GM18868 (cell line): ENCODE data around the gene CCDC61.

Source experiments
- ATAC-seq: cut with Tn5 transposase; IDR thresholded peaks from one replicate; pipeline ENCODE4 v1.9.1; 2021; ENCODE audit warnings: mild to moderate bottlenecking, moderate library complexity; ENCODE audit not compliant: unreplicated experiment

CCDC61 gene

GRCh38 chr19:45994998-45995714 is at the start of gene CCDC61:
TSS of gene CCDC61 (plus strand) at chr19:45995467. CDS start at chr19:46003019, 7,552 bp downstream.
- peak; percentile 94 for ATAC-seq

- ATAC-seq = no peak
Measured at GRCh38 chr19:45947926-45948325, 47.3 kb upstream of the CCDC61 start.

GRCh38 chr19:45952341-45952685 is 43.0 kb upstream of the CCDC61 start:
- ATAC-seq = no peak

DNA sequence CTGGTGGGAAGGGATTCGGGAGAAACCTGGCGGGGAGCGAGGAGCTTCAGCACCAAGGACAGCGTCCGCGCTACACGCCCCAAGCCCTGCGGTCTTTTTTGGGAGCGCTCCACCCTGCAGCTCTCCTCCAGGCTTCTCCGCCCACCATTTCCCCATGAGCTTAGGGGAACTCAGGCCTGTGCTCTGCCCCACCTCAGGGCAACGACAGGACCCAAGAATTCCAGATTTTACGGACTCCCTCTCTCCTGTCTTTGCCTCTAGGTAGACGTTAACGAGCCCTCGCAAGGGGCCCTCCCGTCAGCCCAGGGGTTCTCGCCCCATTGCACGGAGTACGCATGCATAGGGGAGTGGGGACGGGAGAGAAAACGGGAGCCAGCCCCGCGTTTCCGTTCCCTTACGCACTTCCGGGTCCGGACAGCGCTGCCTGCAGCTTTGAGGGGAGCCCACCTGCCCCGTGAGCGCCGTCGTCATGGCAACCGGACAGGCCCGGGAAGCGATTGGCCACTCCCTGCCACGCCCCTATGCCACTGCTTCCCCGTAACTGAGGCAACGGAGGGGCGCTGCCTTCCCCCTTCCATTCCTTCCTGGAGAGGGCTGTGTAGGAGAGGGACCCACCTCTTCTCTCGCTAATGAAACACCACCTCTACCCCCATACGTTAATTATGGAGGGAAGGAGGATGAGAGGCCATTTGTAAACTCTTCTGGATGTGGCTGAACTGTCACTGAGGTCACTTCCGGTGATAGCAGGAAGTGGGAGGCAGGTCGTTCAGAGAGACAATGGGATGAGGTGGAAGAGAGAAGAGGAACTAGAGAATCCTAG is 42.4 kb upstream of the CCDC61 start:
- no peak for ATAC-seq

DNA sequence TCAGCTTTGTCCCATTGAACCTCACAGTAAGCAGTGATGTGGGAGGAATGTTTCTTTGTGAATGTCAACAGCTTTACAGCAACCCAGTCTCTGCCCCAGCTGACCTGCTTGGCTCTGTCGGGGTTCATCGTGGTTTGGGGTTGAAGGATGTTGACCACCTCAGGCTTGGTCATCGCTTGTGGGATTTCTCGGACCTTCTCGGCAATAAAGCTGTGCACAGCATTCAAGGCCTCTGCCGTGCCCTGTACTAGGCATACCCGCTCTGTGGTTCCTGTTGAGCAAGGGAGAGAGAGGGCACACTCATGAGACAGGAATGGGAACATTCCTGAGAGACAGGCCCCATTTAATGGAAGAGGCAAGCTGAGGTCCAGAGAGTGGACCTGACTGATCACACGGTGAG is 41.6 kb upstream of the CCDC61 start:
- ATAC-seq = no peak

DNA sequence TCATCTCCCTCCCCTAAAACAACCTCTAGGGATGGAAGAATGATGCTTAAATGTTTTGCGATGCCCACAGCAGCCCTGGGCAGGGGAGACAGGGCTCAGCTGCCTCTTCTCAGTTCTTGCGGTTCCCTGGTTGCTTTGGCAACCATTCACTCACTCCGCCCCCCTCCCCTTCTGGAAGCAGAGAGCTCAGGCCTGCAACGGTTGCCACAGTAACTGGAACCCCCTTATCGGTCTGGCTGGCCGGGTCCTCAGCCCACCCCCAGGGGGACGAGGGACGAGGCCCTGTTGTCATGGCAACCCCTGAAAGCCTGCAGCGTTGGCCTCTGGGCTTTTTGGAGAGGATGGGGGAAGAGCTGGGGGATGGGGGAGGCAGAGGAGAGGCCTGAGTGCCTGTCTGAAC is 41.1 kb upstream of the CCDC61 start:
- no peak for ATAC-seq

DNA sequence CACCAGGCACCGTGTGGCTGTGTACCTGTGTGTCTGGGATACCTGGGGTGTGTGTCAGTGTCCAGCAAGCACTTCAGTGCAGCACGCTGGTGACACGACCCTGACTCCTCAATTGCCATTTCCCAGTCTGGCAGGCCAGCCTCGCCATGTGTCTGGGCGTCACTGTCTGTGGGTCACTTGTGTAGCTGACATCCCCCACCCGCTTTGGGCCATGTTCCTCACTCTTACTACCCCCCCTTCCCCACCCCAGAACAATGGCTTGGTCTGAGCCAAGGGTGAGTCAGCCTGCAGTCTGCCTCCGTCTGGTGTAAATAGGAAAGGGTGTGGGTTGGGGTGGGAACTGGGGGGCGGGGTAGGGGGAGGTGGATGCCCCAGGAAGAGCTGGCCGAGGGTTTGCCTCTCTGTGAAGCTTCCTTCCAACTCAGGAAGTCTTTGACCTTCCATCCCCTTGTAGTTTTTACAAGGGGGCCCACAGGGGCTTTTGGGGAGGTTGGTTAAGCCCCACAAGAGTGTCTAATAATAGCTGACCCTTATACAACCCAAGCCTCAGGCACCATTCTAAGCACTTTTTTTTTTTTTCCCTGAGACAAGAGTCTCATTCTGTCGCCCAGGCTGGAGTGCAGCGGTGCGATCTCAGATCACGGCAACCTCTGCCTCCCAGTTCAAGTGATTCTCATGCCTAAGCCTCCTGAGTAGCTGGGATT is 39.2 kb upstream of the CCDC61 start:
- no peak for ATAC-seq

- ATAC-seq = no peak
Measured at GRCh38 chr19:45958320-45958719, 36.9 kb upstream of the CCDC61 start.

DNA sequence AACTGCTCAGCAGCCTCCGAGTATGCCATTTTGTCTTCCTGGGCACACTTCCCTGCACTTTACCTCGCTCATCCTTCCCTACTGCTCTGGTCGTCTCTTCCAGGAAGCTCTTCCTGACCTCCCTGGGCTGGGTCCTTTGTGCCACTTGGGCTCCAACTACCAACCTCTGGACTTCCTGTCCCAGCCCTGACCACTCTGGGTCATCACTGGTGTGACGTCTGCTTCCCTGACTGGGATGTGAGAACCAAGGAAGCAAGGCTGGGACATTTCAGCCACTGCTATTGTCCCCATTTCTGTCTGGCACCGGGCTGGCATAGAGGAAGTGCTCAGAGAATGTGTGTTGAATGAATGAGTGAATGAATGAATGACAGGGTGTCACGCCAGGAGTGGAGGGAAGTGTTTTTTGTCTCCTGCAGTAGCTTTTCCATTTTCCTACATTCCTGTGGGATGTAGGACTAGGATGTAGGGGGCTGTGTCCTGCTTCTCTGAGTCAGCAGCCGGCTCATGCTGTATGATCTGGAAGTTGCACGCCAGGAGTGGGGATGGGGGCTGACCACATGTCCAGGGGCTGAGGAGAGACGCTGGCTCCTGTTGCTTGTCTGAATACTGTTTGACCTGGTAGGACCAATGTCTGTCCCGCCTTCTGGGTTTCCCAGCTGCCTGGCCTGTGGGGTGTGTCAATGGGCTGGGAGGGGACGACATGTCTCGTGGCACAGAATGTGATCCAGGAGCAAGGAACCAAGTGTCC is 36.3 kb upstream of the CCDC61 start:
- no peak for ATAC-seq

GRCh38 chr19:45959517-45960025 is 35.7 kb upstream of the CCDC61 start:
- no peak for ATAC-seq

GRCh38 chr19:45960595-45961235 is 34.6 kb upstream of the CCDC61 start:
- no peak for ATAC-seq

- ATAC-seq = no peak
Measured at GRCh38 chr19:45962021-45962420, 33.2 kb upstream of the CCDC61 start.

GRCh38 chr19:45967246-45967645 is 28.0 kb upstream of the CCDC61 start:
- ATAC-seq = no peak

DNA sequence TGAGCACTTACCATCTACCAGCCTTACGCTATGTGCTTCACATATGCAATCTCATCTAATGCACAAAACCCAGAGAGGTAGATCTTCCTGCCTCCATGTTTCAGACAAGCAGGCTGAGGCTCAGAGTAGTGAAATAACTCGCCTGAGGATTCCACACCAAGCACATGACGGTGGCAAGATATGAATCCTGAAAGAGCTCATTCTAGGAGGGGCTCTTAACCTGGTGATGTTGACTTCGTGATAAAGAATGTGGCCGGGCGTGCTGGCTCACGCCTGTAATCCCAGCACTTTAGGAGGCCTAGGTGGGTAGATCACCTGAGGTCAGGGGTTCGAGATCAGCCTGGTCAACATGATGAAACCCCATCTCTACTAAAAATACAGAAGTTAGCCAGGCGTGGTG is 26.6 kb upstream of the CCDC61 start:
- no peak for ATAC-seq

- no peak for ATAC-seq
Measured at GRCh38 chr19:45969676-45970075, 25.6 kb upstream of the CCDC61 start.

- ATAC-seq = no peak
Measured at GRCh38 chr19:45971260-45971902, 23.9 kb upstream of the CCDC61 start.

DNA sequence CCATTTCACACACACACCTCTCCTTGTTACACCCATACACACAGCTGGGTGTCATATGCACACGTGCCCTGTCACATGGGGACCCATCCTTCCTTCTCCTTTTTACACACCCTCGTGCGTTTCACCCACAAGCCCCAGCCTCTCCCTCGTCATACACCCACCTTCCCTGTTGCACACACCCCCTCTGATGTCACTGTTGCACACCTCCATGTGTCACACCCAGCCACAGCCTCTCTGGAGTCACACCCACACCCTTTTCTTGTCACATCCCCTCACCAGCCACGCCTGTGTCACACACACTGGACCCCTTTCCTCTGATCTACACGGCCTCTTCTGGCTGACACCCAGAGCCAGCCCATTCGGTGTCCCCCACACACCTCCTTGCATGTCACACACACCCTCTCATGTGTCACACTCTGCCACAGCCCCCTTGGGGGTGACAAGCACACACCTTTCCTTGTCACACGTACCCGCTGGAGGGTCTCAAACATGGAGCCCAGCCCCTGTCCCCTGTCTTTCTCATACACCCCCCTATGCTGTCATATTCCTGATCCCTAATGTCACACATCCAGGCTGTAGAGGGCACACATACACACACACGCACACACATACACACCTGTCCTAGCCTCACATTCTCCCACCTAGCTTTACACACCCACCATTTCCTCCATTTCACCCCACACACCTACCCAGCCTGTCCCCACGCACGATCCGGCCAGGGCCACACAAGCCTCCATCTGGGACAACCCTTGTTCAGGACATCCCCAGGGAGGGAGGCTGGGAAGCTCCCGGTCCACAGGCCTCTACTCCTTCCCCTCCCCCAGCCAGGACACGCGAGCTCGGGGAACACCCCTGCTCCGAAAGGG is 23.0 kb upstream of the CCDC61 start:
- no peak for ATAC-seq

DNA sequence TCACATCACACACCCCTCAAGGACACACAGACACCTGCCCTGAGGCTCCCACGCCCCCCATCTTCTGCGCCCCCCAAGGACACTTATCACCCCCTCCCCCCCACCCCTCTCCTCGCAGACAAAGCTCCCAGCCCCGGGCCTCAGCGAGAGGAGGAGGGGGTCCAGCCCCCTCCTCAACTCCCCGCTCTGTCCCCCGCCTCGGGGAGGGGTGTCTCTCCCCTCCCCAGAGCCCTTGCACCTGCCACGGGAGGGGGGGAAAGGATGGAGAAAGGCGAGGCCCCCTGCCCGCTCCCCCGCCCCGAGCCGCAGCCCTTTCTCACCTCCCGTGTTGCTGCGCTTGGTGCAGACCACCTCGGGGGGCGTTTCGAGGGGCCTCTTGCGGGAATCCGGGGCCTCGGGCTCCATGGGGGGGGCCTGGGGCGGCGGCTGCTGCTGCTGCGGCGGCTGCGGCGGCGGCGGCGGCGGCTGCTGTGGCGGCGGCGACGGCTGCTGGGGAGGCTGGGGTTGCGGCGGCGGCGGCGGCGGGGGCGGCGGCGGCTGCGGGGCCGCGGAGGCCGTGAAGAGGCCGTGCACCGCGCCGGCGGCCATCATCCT is 22.2 kb upstream of the CCDC61 start:
- no peak for ATAC-seq
